Body of pancreas (tissue), 4 donors: ENCODE data around the gene ARHGEF11. TPM values are rescaled to one million over a fixed set of nuclear protein-coding genes. Genes with fewer than 3 reads are reported as not detected.

Experiments
- ATAC-seq: fragments of 150-250 bp; one replicate; pipeline ENCODE4 v1.9.1; 2016
- DNase-seq, 4 donors: peaks; one replicate each; pipeline ENCODE4 v3.0.0-alpha.2; 2019
- H3K27ac ChIP-seq, 4 donors: fragments of 200-600 bp; sonication (generic); 1 replicate in 3 of 4; 2 replicates in 1 of 4; pipeline versions ENCODE4 v1.5.1 to v1.6.1; 2016 to 2019; ENCODE audit warnings: mild to moderate bottlenecking in 1 of 4, mixed read lengths in 1 of 4, moderate library complexity in 1 of 4
- H3K27me3 ChIP-seq, 2 donors: fragments of 200-600 bp; sonication (generic); one replicate each; pipeline ENCODE4 v1.6.0; 2016; ENCODE audit warnings: mild to moderate bottlenecking in 1 of 2
- H3K36me3 ChIP-seq, 2 donors: fragments of 200-600 bp; sonication (generic); replicated peaks in 1 of 2; 2 replicates each; pipeline ENCODE4 v1.5.1; 2016; ENCODE audit warnings: low read depth in 2 of 2; ENCODE audit not compliant: insufficient read depth in 1 of 2
- H3K4me1 ChIP-seq: fragments of 200-600 bp; sonication (generic); one replicate; pipeline ENCODE4 v1.6.0; 2016
- H3K4me3 ChIP-seq, 2 donors: fragments of 200-600 bp; sonication (generic); 1 replicate in 1 of 2; 2 replicates in 1 of 2; pipeline ENCODE4 v1.5.1; 2016 to 2019
- H3K9me3 ChIP-seq, 3 donors: fragments of 200-600 bp; sonication (generic); 1 replicate in 2 of 3; 2 replicates in 1 of 3; pipeline ENCODE4 v1.5.1; 2016
- CTCF ChIP-seq, 7 experiments: fragments of 450-650 bp in 4 of 7; fragments of 200-600 bp in 3 of 7; sonication (generic) in 3 of 7; IDR thresholded peaks; one replicate each; pipeline ENCODE4 v1.5.1; 2016 to 2019; ENCODE audit warnings: antibody characterized with exemption in 7 of 7
- POLR2A ChIP-seq, 3 donors: fragments of 450-650 bp; IDR thresholded peaks; one replicate each; pipeline ENCODE4 v1.6.1; 2016; ENCODE audit warnings: antibody characterized with exemption in 3 of 3, mild to moderate bottlenecking in 2 of 3
- WGBS, 2 donors: methylation state at CpG; one replicate each; pipeline ENCODE4 v1.1.5; 2017; 5-methylcytosine and 5-hydroxymethylcytosine counted together
- intact Hi-C: fragments of 100-400 bp; cut with DNase I; formaldehyde crosslinking; loops from one replicate; pipeline ENCODE4 v1.15.1; 2023
- total RNA-seq, 2 donors: library from RNA; depleted of rRNA; stranded (reverse); fragments of >200 nt; gene quantifications; one replicate each; pipeline ENCODE4 v1.1.0, GENCODE V29; 2016

The ARHGEF11 gene
- total RNA-seq, 2 donors from 2014 or later, result 17.9 to 29.7 TPM

- Histone ChIP-seq H3K4me3 (no peak overlapping the region), H3K4me1 (no peaks in the 10 kb centered on the region), H3K27me3 (no peaks in the 10 kb centered on the region), H3K36me3 (no peaks in the 10 kb centered on the region), H3K9me3 (no peaks in the 10 kb centered on the region), H3K27ac (no peak overlapping the region)
- TF ChIP-seq POLR2A (IDR thresholded peaks at IDR 0.05) (no peak), CTCF (IDR thresholded peaks at IDR 0.05) (no peak)
- 95 to 100% methylated on average over 1 of the region's 1 CpG for WGBS, 2 donors
- ATAC-seq (no peak), DNase-seq (no peak)
- intact Hi-C loops, result loop anchor here (10.0 kb wide), 1 partner anchor 63 kb away; no protein-coding TSS in a partner anchor
Measured at GRCh38 chr1:157001304-157001703, 44.2 kb downstream of the ARHGEF11 start.

GRCh38 chr1:157000686-157001085 is 44.9 kb downstream of the ARHGEF11 start:
- 85 to 95% methylated on average over 5 of the region's 5 CpGs for WGBS, 2 donors
- Histone ChIP-seq H3K4me1 (no peaks in the 10 kb centered on the region), H3K27me3 (no peaks in the 10 kb centered on the region), H3K9me3 (no peaks in the 10 kb centered on the region), H3K36me3 (no peaks in the 10 kb centered on the region), H3K4me3 (no peak overlapping the region), H3K27ac (no peak overlapping the region)
- TF ChIP-seq POLR2A (IDR thresholded peaks at IDR 0.05) (no peak), CTCF (IDR thresholded peaks at IDR 0.05) (no peak)
- intact Hi-C loops, result loop anchor here (10.0 kb wide), 1 partner anchor 64 kb away; no protein-coding TSS in a partner anchor
- no peak for DNase-seq
- no peak for ATAC-seq

- H3K4me1 ChIP-seq, result no peaks in the 10 kb centered on the region
- WGBS, 2 donors, result 82 to 87% methylated on average over 9 of the region's 9 CpGs
- DNase-seq (no peak), ATAC-seq (no peak)
- intact Hi-C loops, result loop anchor here (10.0 kb wide), 1 partner anchor 65 kb away; no protein-coding TSS in a partner anchor
- no peaks in the 10 kb centered on the region for H3K36me3 ChIP-seq
- H3K4me3 ChIP-seq, result no peak overlapping the region
- H3K9me3 ChIP-seq, result no peaks in the 10 kb centered on the region
- TF ChIP-seq POLR2A (IDR thresholded peaks at IDR 0.05) (no peak), CTCF (IDR thresholded peaks at IDR 0.05) (no peak)
- no peaks in the 10 kb centered on the region for H3K27me3 ChIP-seq
- no peak overlapping the region for H3K27ac ChIP-seq
Measured at GRCh38 chr1:156999596-157000320, 45.8 kb downstream of the ARHGEF11 start.

- no peak for ATAC-seq
- Histone ChIP-seq H3K36me3 (no peaks in the 10 kb centered on the region), H3K27me3 (no peaks in the 10 kb centered on the region), H3K4me3 (no peak overlapping the region), H3K9me3 (no peaks in the 10 kb centered on the region), H3K4me1 (no peaks in the 10 kb centered on the region), H3K27ac (no peak overlapping the region)
- WGBS, 2 donors, result 71 to 72% methylated on average over 7 of the region's 7 CpGs
- intact Hi-C loops, result no loop called here
- no peak for TF ChIP-seq CTCF (IDR thresholded peaks at IDR 0.05)
- TF ChIP-seq POLR2A (IDR thresholded peaks at IDR 0.05), result no peak
- DNase-seq, result no peak
Measured at GRCh38 chr1:156998840-156999500, 46.6 kb downstream of the ARHGEF11 start.
